ENCODE data around the gene NSD1. TPM values are rescaled to one million over a fixed set of nuclear protein-coding genes. Genes with fewer than 3 reads are reported as not detected.
A peak's percentile ranks its signal among the peaks of the same experiment; 100 is the strongest.

The NSD1 gene
- total and polyA plus RNA-seq, 9 of the 15 experiments (the other 6 are each of a cell fraction or from before 2014, with no cell fraction given): 3.8 to 51.0 (median 24.7) TPM

GRCh38 chr5:177314376-177315342, 181.1 kb downstream of the NSD1 start:
- H2AFZ ChIP-seq (ENCODE audit: low read depth, low read length): no peak overlapping the region
- no peak overlapping the region for H3K4me3 ChIP-seq
- H3K9me1 ChIP-seq (ENCODE audit: control insufficient read depth, insufficient read depth, low read length): no peaks in the 10 kb centered on the region
- H4K20me1 ChIP-seq (replicated peaks; ENCODE audit: control insufficient read depth, insufficient read depth, low read length): no peaks in the 10 kb centered on the region
- no peak overlapping the region for H3K27ac ChIP-seq (ENCODE audit: extremely low read depth, low read depth, low read length)
- ChIA-PET CTCF (ENCODE audit: low intra/inter-chr PET ratio) (no interaction called here), POLR2A (no interaction called here)
- peaks cover 18 to 55% of the 10 kb centered on the region in 2 experiments for H3K4me1 ChIP-seq (replicated peaks in 1 of 2; ENCODE audit: control insufficient read depth in 2 of 2, insufficient read depth in 2 of 2, low read length in 2 of 2)
- no peaks in the 10 kb centered on the region for H3K27me3 ChIP-seq (ENCODE audit: control insufficient read depth in 2 of 2, insufficient read depth in 2 of 2, low read length in 2 of 2)
- peaks cover 12% of the 10 kb centered on the region; the same call in 2 of the 3 replicates for H3K79me2 ChIP-seq (ENCODE audit: control insufficient read depth, insufficient read depth, low read length)
- DNase-seq (ENCODE audit: extremely low read depth in 1 of 4, low spot score in 3 of 4): no peak
- BruUV-seq (replicated peaks): no TSS peak
- TF ChIP-seq RHOXF2B (CRISPR knock-in tag; conservative IDR thresholded peaks at IDR 0.05) (no peak), POLR2G (IDR thresholded peaks at IDR 0.05; ENCODE audit: low read depth, low read length) (peak; percentile 9; the same call in 1 of the 2 replicates)
- no peaks in the 10 kb centered on the region for H3K9me3 ChIP-seq (replicated peaks; ENCODE audit: control insufficient read depth, insufficient read depth, low read depth, low read length)
- peak overlapping the region in 1 of 2 experiments; percentile 76; a peak in 2 of 4 replicates for H3K9ac ChIP-seq (ENCODE audit: insufficient read depth in 1 of 2, low read depth in 2 of 2, low read length in 2 of 2)
- peaks cover 7% of the 10 kb centered on the region; the same call in 2 of the 3 replicates for H3K36me3 ChIP-seq (ENCODE audit: control insufficient read depth, insufficient read depth, low read length)
- no peak for ATAC-seq
- intact Hi-C loops (cut with micrococcal nuclease): loop anchor here (5.0 kb wide), 1 partner anchor 183 kb away; the partner anchor contains the start of gene PDLIM7
- 73% methylated on average over 16 of the region's 18 CpGs for WGBS (ENCODE audit: insufficient coverage, low coverage, missing lambda C conversion rate)
- no peak for FAIRE-seq
- no peak overlapping the region for H3K4me2 ChIP-seq (ENCODE audit: insufficient read depth, low read length)
- in situ Hi-C loops (cut with MboI): no loop called here

- Histone ChIP-seq H3K4me2 (ENCODE audit: insufficient read depth, low read length) (no peak overlapping the region), H3K4me1 (replicated peaks in 1 of 2; ENCODE audit: control insufficient read depth in 2 of 2, insufficient read depth in 2 of 2, low read length in 2 of 2) (peaks cover 14 to 51% of the 10 kb centered on the region in 2 experiments), H3K9me1 (ENCODE audit: control insufficient read depth, insufficient read depth, low read length) (no peaks in the 10 kb centered on the region), H3K27me3 (ENCODE audit: control insufficient read depth in 2 of 2, insufficient read depth in 2 of 2, low read length in 2 of 2) (no peaks in the 10 kb centered on the region), H3K36me3 (ENCODE audit: control insufficient read depth, insufficient read depth, low read length) (peaks cover 7% of the 10 kb centered on the region; the same call in 2 of the 3 replicates), H3K9ac (ENCODE audit: insufficient read depth in 1 of 2, low read depth in 2 of 2, low read length in 2 of 2) (peak overlapping the region in 1 of 2 experiments; percentile 57; a peak in 1 of 4 replicates), H4K20me1 (replicated peaks; ENCODE audit: control insufficient read depth, insufficient read depth, low read length) (no peaks in the 10 kb centered on the region), H3K4me3 (no peak overlapping the region), H3K27ac (ENCODE audit: extremely low read depth, low read depth, low read length) (no peak overlapping the region), H3K9me3 (replicated peaks; ENCODE audit: control insufficient read depth, insufficient read depth, low read depth, low read length) (no peaks in the 10 kb centered on the region), H3K79me2 (ENCODE audit: control insufficient read depth, insufficient read depth, low read length) (peaks cover 12% of the 10 kb centered on the region; the same call in 2 of the 3 replicates), H2AFZ (ENCODE audit: low read depth, low read length) (no peak overlapping the region)
- FAIRE-seq (no peak), ATAC-seq (no peak), DNase-seq (ENCODE audit: extremely low read depth in 1 of 4, low spot score in 3 of 4) (no peak)
- TF ChIP-seq GATAD2A (IDR thresholded peaks at IDR 0.05): no peak
- TF ChIP-seq ZNF140 (CRISPR knock-in tag; IDR thresholded peaks at IDR 0.05): no peak
- no peak for TF ChIP-seq CBFA2T2 (conservative IDR thresholded peaks at IDR 0.05)
- TF ChIP-seq FOXM1 (IDR thresholded peaks at IDR 0.05; ENCODE audit: low read depth): no peak
- TF ChIP-seq FOXM1 (CRISPR knock-in tag; IDR thresholded peaks at IDR 0.05; ENCODE audit: low read depth): no peak
- no peak for TF ChIP-seq CREB5 (CRISPR knock-in tag; IDR thresholded peaks at IDR 0.05)
- no peak for TF ChIP-seq CTBP1 (IDR thresholded peaks at IDR 0.05; ENCODE audit: borderline replicate concordance)
- no peak for TF ChIP-seq NFIX (CRISPR knock-in tag; IDR thresholded peaks at IDR 0.05; ENCODE audit: low read depth)
- no peak for TF ChIP-seq HMG20A (CRISPR knock-in tag; conservative IDR thresholded peaks at IDR 0.05)
- no peak for TF ChIP-seq HINFP (tag; conservative IDR thresholded peaks at IDR 0.05; ENCODE audit: low read depth)
- ChIA-PET POLR2A (interaction anchor here (0.9 to 1.3 kb wide), 2 partner anchors 13 to 142 kb away, joined by 3 to 4 read pairs; no protein-coding TSS in a partner anchor), CTCF (ENCODE audit: low intra/inter-chr PET ratio) (no interaction called here)
- intact Hi-C loops (cut with micrococcal nuclease): loop anchor here (5.0 kb wide), 1 partner anchor 182 kb away; the partner anchor contains the start of gene PDLIM7
- no TSS peak for BruUV-seq (replicated peaks)
- in situ Hi-C loops (cut with MboI): no loop called here
- 83% methylated on average over 7 of the region's 7 CpGs for WGBS (ENCODE audit: insufficient coverage, low coverage, missing lambda C conversion rate)
Observed at GRCh38 chr5:177315411-177315810, 181.8 kb downstream of the NSD1 start.

All from K562 (cell line).